DMS79 (cell line): ENCODE results near the gene DRD5.
"Not testable (repeated sequence)": the region's sequence is repeated elsewhere in the genome, so short reads cannot be mapped to it uniquely, and the experiment has no call there.

ENCODE experiments used
- DNase-seq: peaks from one replicate; lab custom pipeline; 2025; lab: John Stamatoyannopoulos, UW

The DRD5 gene

DNA sequence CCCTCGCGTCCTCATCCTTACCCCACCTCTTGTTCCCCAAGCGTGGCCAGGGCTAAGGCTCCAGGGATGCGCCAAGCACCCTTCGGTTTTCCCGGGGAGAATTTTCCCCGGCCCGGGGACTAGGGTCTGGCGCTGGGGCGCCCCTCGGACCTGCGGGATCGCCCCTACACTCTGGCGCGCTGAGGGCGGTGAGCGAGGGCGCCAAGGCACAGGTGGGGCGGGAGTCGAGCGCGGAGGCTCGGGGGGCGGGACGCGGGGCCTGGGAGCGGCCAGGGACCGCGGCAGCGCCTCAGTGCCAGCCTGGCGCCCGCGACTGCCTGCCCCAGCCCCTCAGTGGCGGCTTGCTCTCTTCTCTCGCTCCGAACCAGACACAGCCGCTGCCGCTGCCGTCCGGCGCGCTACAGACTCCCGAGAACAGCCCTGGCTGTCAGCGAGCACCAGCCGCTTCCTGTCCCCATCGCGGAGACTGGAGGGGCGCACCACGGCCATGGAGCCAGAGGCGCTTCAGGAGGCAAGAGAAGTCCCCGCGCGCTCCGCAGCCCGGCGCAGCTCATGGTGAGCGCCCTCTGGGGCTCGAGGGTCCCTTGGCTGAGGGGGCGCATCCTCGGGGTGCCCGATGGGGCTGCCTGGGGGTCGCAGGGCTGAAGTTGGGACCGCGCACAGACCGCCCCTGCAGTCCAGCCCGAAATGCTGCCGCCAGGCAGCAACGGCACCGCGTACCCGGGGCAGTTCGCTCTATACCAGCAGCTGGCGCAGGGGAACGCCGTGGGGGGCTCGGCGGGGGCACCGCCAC, at the start of gene DRD5:
Gene DRD5 (plus strand): TSS at position 292 of the 793 bp plus-strand sequence. CDS start 396 bp downstream, at position 688.
- no peak for DNase-seq

- not testable (repeated sequence) for DNase-seq
These were observed 49.2 kb upstream of the DRD5 start for GRCh38 chr4:9732256-9732655.

GRCh38 chr4:9735515-9735914, 45.9 kb upstream of the DRD5 start:
- no peak for DNase-seq

- DNase-seq, result not testable (repeated sequence)
These were observed 44.2 kb upstream of the DRD5 start for GRCh38 chr4:9737280-9737679.

- DNase-seq, result not testable (repeated sequence)
These were observed 37.6 kb upstream of the DRD5 start for GRCh38 chr4:9743789-9744188.

DNA sequence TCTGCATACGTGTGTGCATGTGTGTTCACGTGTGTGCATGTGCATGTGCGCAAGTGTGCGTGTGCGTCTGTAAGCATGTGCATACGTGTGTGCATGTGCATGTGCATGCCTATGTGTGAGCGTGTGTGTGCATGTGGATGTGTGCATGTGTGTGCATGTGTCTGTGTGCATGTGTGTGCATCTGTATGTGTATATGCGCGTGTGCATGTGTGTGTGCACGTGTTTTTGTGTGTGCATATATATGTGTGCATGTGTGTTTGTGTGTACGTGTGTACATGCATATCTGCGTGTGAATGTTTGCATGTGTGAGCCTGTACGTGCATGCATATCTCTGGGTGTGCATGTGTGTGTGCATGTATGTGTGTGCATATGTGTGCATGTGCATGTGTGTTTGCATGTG, 35.7 kb upstream of the DRD5 start:
- no peak for DNase-seq

DNA sequence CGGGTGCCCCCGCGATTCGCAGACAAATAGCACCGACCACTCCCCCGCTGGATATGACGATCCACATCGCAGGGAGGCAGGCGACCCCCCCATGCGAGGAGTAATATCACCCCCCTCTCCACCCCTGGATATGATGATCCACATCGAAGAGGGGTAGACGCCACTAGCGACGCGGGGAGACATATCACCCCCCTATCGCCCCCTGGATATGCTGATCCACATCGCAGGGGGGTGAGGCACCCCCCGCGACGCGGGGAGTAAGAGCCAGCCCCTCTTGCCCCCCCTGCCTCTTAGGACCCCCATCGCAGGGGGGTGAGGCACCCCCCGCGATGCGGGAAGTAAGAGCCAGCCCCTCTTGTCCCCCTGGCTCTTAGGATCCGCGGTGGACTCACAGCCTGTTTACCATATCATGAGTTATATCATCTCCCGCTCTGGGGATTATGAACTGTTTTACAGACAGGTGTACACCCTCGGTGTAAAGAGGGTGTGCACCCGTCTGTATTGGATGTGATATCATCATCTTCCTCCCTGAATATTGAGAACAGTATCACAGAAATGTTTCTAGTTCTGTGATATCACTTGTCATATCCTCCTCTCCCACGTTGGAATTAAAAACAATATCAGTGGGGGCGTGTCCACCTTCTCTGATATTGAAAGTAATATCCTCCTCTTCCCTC, 22.7 kb upstream of the DRD5 start:
- DNase-seq, result no peak

DNA sequence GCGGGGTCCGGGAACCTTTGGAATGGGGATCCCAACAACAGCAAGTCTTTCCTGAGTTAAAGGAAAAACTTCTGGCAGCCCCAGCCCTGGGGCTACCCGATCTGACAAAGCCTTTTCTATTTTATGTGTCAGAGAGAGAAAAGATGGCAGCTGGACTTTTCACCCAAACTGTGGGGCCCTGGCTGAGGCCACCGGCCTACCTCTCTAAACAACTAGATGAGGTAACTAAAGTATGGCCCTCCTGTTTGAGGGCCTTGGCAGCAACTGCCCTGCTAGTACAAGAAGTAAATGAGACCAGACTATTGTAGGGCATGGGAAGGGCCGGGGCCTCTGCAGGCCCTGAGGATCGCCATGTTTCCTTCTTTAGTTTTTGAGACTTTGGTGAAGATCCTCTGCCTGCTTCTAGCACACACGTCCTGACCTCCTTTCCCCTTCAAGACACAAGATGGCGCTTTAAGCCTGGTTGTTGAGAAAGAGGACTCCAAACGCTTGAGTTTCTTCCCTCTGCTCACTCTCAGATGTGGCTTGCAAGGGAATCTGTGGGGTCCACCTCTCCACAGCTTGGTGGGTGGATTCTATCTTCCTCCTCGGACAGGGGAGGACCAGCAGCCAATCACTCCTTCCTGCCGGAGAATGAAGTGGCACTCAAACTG, 18.5 kb upstream of the DRD5 start:
- DNase-seq, result peak; percentile 23

- no peak for DNase-seq
These were observed 17.2 kb upstream of the DRD5 start for GRCh38 chr4:9764155-9764696.

DNA sequence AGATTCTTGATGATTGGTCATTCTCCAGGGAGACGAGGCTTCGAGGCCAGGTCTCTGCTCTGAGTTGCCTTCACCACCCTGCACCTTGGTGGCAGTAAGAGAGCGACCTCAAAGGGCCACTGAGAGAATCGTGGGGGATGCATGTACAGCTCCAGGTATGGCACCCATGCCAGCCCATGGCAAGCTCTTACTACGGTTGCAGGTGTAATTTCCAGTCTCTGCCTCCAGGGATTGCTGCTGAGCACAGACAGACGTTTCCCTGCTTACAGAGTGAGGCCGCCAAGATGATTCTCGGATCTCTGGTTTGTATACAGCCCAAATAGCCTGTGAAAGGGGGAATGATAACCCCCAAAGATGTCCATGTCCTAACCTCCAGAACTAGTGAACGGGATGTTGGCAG, 16.3 kb upstream of the DRD5 start:
- no peak for DNase-seq

- no peak for DNase-seq
These were observed 12.1 kb upstream of the DRD5 start for GRCh38 chr4:9769321-9769720.

DNA sequence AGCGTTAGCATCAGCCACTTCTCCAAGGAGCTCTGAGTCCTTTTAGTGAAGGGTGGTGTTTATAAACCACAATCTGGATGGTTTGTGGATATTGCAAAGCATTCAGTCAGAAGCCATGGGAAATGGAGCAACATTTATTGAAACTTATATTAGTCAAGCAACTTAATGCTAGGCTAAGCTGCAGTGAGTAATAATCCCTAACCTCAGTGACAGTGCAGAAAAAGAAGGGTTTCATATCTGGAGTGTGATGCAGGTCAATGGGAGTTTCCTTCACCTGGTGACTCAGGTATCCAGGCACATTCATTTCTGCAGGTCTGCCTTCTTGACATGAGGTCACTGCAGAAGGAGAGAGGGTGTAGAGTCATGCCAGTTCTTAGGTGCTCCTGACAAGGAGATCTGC, 10.4 kb upstream of the DRD5 start:
- no peak for DNase-seq

DNA sequence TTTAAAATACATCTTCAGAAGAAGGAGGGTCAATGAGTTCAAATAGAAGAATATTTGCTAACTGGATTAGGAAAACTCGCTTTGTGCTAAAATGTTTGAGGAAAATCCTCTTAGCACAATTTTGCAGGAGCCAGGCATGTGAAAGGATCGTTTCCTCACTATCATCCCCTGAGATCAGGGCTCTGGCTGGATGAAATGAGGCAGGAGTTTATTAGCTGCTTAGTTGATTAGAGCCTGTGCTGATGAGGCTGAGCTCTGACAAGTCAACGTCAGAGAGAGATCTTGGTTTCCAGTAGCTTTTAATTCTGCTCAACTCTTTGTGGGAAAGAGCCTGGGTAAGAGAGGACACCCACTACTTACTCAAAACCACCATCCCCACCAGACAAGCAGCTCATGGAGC, 8.0 kb upstream of the DRD5 start:
- no peak for DNase-seq

- no peak for DNase-seq
These were observed 652 bp downstream of the DRD5 start for GRCh38 chr4:9782136-9782436.

GRCh38 chr4:9785891-9786290, 4.5 kb downstream of the DRD5 start:
- not testable (repeated sequence) for DNase-seq

DNA sequence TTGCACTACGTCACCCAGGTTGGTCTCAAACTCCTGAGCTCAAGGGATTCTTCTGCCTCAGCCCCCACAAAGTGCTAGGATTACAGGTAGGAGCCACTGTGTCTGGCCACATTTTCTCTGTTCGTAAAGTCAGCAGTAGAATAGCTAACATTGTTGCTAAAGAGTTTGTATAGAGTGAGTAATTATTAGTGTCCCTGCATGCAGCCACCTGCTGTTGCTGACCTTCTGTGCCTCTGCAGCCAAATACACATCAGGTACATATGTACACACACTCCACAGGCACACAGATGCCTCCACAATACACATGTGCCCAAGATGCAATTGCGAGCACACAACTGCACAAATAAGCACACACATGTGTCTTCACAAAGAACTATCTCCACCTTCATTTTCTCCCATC, 10.9 kb downstream of the DRD5 start:
- no peak for DNase-seq

DNA sequence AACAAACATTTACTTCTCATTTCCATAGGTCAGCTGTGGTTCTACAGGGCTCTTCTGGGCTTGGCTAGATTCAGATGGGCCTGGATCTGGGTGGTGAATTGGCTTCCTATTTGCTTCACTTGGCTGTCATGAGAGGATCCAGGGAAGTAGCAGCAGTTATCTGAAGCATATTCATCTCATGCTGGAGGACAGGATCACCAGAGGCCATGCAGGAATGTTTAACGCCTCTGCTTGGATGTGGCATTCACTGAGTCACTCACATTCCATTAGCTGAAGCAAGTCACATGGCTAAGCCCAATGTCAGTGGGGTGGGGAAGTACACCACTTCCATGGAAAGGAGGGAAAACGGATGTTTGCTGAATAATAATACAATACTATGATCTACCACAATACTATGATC, 15.2 kb downstream of the DRD5 start:
- DNase-seq, result not testable (repeated sequence)

DNA sequence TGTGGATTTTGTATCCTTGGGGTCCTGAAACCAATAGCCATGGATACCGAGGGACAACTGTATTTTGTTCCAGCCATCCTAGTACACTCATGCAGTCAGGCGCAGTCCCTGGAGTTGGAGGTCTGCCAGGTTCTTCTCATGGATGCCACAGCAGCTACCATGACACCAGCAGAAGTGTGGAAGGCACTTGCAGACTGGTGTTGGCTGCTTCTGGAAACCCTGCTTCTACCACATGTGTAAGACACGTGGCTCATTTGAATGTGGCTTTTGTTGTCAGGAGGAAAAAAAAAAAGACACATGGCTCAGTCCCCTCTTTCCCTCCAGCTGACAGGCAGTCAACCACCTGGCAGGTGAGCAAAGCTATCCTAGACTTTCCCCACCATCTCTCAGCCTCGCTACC, 19.4 kb downstream of the DRD5 start:
- peak; percentile 25 for DNase-seq

DNA sequence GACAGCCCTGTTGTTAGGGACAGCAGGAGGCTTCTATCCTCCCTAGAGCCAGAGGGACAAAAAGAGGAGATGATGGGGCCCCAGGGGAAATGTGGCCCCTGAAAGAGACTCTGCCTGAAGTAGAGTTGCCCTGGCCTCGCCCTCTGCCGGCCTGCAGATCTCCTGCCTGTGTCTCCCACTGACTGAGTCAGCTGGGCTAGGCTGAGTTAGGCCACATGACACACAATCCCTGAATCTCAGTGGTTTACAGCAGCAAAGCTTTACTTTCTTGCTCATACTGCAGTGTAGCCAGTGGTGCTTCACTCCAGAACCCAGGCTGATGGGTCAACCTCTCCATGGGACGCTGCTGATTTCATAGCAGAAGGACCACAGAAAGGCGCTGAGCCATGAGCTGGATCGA, 23.5 kb downstream of the DRD5 start:
- DNase-seq, result no peak

DNA sequence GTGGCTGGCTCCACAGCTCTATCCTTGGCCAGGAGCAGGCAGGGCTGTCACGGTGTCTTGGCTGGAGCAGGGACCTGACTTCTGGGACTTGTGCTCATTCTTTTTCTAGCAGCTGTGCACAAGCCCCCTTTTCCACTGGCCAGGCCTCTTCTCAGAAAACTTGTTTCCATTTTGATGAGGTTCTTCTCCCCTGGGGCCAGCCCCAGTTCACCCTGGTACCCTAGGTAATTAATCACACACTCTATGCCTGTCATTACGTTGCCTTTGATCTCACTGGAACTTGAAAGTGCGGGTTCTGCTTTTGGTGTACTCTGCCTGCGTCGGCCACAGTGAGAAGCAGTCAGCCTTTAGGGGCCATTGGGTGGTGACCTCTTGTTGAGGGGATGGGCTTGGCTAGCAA, 26.6 kb downstream of the DRD5 start:
- no peak for DNase-seq

- DNase-seq, result no peak
These were observed 30.4 kb downstream of the DRD5 start for GRCh38 chr4:9811806-9812205.

DNA sequence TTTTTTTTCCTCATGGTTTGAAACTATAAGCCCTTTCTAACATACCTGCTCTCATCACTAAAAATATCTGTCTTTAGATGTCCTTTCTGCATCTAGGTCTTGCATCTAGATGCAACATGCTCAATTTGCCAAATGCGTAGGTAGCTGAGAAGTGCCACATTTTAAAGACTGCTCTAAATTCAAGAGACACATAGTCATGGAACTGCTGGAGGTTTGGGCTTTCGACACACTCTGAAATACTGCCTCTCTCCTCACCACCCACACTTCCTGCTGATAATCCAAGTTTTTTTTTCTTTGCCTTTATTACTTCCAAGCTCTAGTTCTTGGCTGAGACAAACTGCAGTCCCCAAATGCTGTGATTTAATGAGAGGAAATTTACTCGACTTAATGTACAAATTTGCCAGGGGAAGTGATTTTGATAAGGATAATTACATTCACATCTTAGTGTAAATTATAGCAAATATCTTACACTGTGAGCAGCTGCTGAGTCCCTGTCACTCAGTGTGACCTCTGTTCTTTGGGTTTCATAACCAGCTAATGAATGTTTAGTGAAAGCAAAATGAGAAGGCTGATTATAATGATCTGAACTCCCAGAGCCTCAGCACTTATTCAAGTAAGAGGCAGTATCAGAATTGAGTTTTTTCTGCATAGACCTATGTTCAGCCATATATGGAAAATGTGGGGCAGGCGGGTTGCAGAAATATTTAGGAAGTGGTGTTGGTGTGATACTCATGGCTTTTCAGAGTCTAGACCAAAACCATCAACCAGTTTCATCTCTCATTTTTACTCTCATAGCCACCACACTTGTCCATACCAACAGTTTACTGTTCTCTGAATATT, 31.3 kb downstream of the DRD5 start:
- DNase-seq, result no peak
